ENCODE measurements around the gene ELF2. TPM values are rescaled to one million over a fixed set of nuclear protein-coding genes. Genes with fewer than 3 reads are reported as not detected.

The ELF2 gene
- total RNA-seq, 1 donor from 2014 or later, result 57.9 TPM

- ChIA-PET POLR2A (interaction anchor here (0.6 to 2.4 kb wide), 12 partner anchors 27 to 1034 kb away, joined by 3 to 26 read pairs (median 6); partner anchors contain the start of genes ELF2 and NAA15), CTCF (interaction anchor here (3.3 kb wide), 1 partner anchor 14 kb away, joined by 20 read pairs; no protein-coding TSS in a partner anchor)
Observed at GRCh38 chr4:139015948-139016471, 161.0 kb downstream of the ELF2 start.

GRCh38 chr4:139015269-139015947 lies 161.6 kb downstream of the ELF2 start, which contains the start of gene NOCT:
Gene NOCT (plus strand): TSS chr4:139015781. CDS start chr4:139015982, 201 bp downstream.
- peaks cover 32% of the 10 kb centered on the region for H3K4me1 Mint-ChIP-seq
- TF ChIP-seq CTCF (IDR thresholded peaks at IDR 0.05), result no peak
- intact Hi-C loops (cut with micrococcal nuclease), result loop anchor here (1.0 to 10.0 kb wide), 8 partner anchors 38 to 1789 kb away; partner anchors contain the start of gene NAA15
- DNase-seq (peak; percentile 86), ATAC-seq (ENCODE audit: low read depth) (peak; percentile 91)
- CTCF ChIA-PET, result interaction anchor here (3.3 kb wide), 1 partner anchor 15 kb away, joined by 20 read pairs; no protein-coding TSS in a partner anchor
- peaks cover 4% of the 10 kb centered on the region for H3K36me3 Mint-ChIP-seq (ENCODE audit: low read depth)
- peak within 1 kb of the TSS; percentile 92 for H3K4me3 Mint-ChIP-seq
- peak within 1 kb of the TSS; percentile 99 for H3K27ac Mint-ChIP-seq
- no peaks in the 10 kb centered on the region for H3K27me3 Mint-ChIP-seq
- H3K9me3 Mint-ChIP-seq, result no peaks in the 10 kb centered on the region
- POLR2A ChIA-PET, result interaction anchor here (0.6 to 2.4 kb wide), 10 partner anchors 15 to 545 kb away, joined by 3 to 26 read pairs (median 6); partner anchors contain the start of genes ELF2, NAA15 and RAB33B

More at GRCh38 chr4:139015948-139016471, 161.0 kb downstream of the ELF2 start:
- DNase-seq (no peak), ATAC-seq (ENCODE audit: low read depth) (peak; percentile 12)
- Mint-ChIP-seq H3K9me3 (no peaks in the 10 kb centered on the region), H3K27me3 (no peaks in the 10 kb centered on the region), H3K4me1 (peaks cover 32% of the 10 kb centered on the region), H3K27ac (peak overlapping the region; percentile 91), H3K4me3 (peak overlapping the region; percentile 92), H3K36me3 (ENCODE audit: low read depth) (peaks cover 4% of the 10 kb centered on the region)
- no peak for TF ChIP-seq CTCF (IDR thresholded peaks at IDR 0.05)
- intact Hi-C loops (cut with micrococcal nuclease), result loop anchor here (1.0 to 10.0 kb wide), 8 partner anchors 39 to 1789 kb away; partner anchors contain the start of gene NAA15

- POLR2A ChIA-PET, result interaction anchor here (0.6 to 2.4 kb wide), 10 partner anchors 16 to 546 kb away, joined by 3 to 26 read pairs (median 6); partner anchors contain the start of genes ELF2, NAA15 and RAB33B
- ATAC-seq (ENCODE audit: low read depth) (peak; percentile 2), DNase-seq (no peak)
- peak overlapping the region; percentile 99 for H3K27ac Mint-ChIP-seq
- H3K4me1 Mint-ChIP-seq, result peaks cover 29% of the 10 kb centered on the region
- CTCF ChIA-PET, result interaction anchor here (0.8 to 3.3 kb wide), 2 partner anchors 13 to 16 kb away, joined by 3 to 20 read pairs; no protein-coding TSS in a partner anchor
- TF ChIP-seq CTCF (IDR thresholded peaks at IDR 0.05), result no peak
- peak overlapping the region; percentile 87 for H3K4me3 Mint-ChIP-seq
- H3K36me3 Mint-ChIP-seq (ENCODE audit: low read depth), result peaks cover 2% of the 10 kb centered on the region
- H3K27me3 Mint-ChIP-seq, result no peaks in the 10 kb centered on the region
- intact Hi-C loops (cut with micrococcal nuclease), result loop anchor here (1.0 to 10.0 kb wide), 8 partner anchors 37 to 1790 kb away; partner anchors contain the start of gene NAA15
- H3K9me3 Mint-ChIP-seq, result no peaks in the 10 kb centered on the region
Observed at GRCh38 chr4:139014371-139015268, 162.4 kb downstream of the ELF2 start.

- no peak for ATAC-seq (ENCODE audit: low read depth)
- POLR2A ChIA-PET, result no interaction called here
- Mint-ChIP-seq H3K4me3 (no peak overlapping the region), H3K4me1 (peaks cover 18% of the 10 kb centered on the region), H3K27me3 (no peaks in the 10 kb centered on the region), H3K27ac (no peak overlapping the region), H3K36me3 (ENCODE audit: low read depth) (peaks cover 2% of the 10 kb centered on the region), H3K9me3 (no peaks in the 10 kb centered on the region)
- DNase-seq, result no peak
- intact Hi-C loops (cut with micrococcal nuclease), result loop anchor here (10.0 kb wide), 1 partner anchor 1793 kb away; no protein-coding TSS in a partner anchor
- CTCF ChIA-PET, result no interaction called here
- TF ChIP-seq CTCF (IDR thresholded peaks at IDR 0.05), result no peak
Observed at GRCh38 chr4:139011225-139011950, 165.6 kb downstream of the ELF2 start.
